Thoracic aorta (tissue), 2 donors: ENCODE data around the gene NLRC5. TPM values are rescaled to one million over a fixed set of nuclear protein-coding genes. Genes with fewer than 3 reads are reported as not detected.

Experiments used
- ATAC-seq: fragments of 150-250 bp; one replicate; pipeline ENCODE4 v1.8.0; 2017; ENCODE audit warnings: low read depth; ENCODE audit not compliant: insufficient number of reproducible peaks, low FRiP score
- DNase-seq: peaks from one replicate; pipeline ENCODE4 v3.0.0-alpha.2; 2020; ENCODE audit warnings: low spot score
- H3K27ac ChIP-seq, 2 donors: fragments of 200-600 bp; sonication (generic); 1 replicate in 1 of 2; 2 replicates in 1 of 2; pipeline ENCODE4 v1.5.1; 2016; ENCODE audit warnings: mild to moderate bottlenecking in 2 of 2, moderate library complexity in 2 of 2
- H3K27me3 ChIP-seq: fragments of 200-600 bp; sonication (generic); replicated peaks from 2 replicates; pipeline ENCODE4 v1.6.0; 2016; ENCODE audit warnings: mild to moderate bottlenecking; ENCODE audit not compliant: insufficient read depth
- H3K36me3 ChIP-seq: fragments of 200-600 bp; sonication (generic); one replicate; pipeline ENCODE4 v1.5.1; 2016
- H3K4me1 ChIP-seq, 2 donors: fragments of 200-600 bp; sonication (generic); 1 replicate in 1 of 2; 2 replicates in 1 of 2; pipeline versions ENCODE4 v1.5.1 to v1.6.0; 2016; ENCODE audit warnings: low read depth in 2 of 2, mild to moderate bottlenecking in 1 of 2; ENCODE audit not compliant: control insufficient read depth in 1 of 2
- H3K4me3 ChIP-seq: fragments of 200-600 bp; sonication (generic); 2 replicates; pipeline ENCODE4 v1.5.1; 2016; ENCODE audit warnings: mild to moderate bottlenecking
- H3K9me3 ChIP-seq: fragments of 200-600 bp; sonication (generic); 2 replicates; pipeline ENCODE4 v1.5.1; 2016
- CTCF ChIP-seq: fragments of 200-600 bp; sonication (generic); IDR thresholded peaks from one replicate; pipeline ENCODE4 v1.5.1; 2019; ENCODE audit warnings: antibody characterized with exemption
- total RNA-seq, 2 donors: library from RNA; depleted of rRNA; stranded (reverse); fragments of >200 nt; gene quantifications; one replicate each; pipeline versions ENCODE4 v1.1.0 to v1.2.3, GENCODE V29; 2016

The NLRC5 gene
- total RNA-seq, 2 donors from 2014 or later: 51.0 to 54.4 TPM

GRCh38 chr16:57064995-57065394 is 75.6 kb downstream of the NLRC5 start:
- no peaks in the 10 kb centered on the region for H3K9me3 ChIP-seq
- DNase-seq: no peak
- H3K27me3 ChIP-seq: no peaks in the 10 kb centered on the region
- peaks cover 13 to 16% of the 10 kb centered on the region in 2 donors for H3K4me1 ChIP-seq
- H3K27ac ChIP-seq: no peak overlapping the region
- no peak for TF ChIP-seq CTCF
- no peak for ATAC-seq
- H3K4me3 ChIP-seq: no peak overlapping the region
- H3K36me3 ChIP-seq: peaks cover 4% of the 10 kb centered on the region

GRCh38 chr16:57066625-57067024 is 77.3 kb downstream of the NLRC5 start:
- ATAC-seq (no peak), DNase-seq (no peak)
- Histone ChIP-seq H3K36me3 (peaks cover 4% of the 10 kb centered on the region), H3K4me3 (no peak overlapping the region), H3K27me3 (no peaks in the 10 kb centered on the region), H3K27ac (no peak overlapping the region), H3K4me1 (peaks cover 2% of the 10 kb centered on the region in 2 donors), H3K9me3 (no peaks in the 10 kb centered on the region)
- TF ChIP-seq CTCF: no peak

GRCh38 chr16:57067347-57067746 is 78.0 kb downstream of the NLRC5 start:
- peaks cover 4% of the 10 kb centered on the region for H3K36me3 ChIP-seq
- TF ChIP-seq CTCF: no peak
- H3K9me3 ChIP-seq: no peaks in the 10 kb centered on the region
- DNase-seq: no peak
- H3K27me3 ChIP-seq: no peaks in the 10 kb centered on the region
- H3K27ac ChIP-seq: no peak overlapping the region
- H3K4me3 ChIP-seq: no peak overlapping the region
- no peaks in the 10 kb centered on the region for H3K4me1 ChIP-seq
- no peak for ATAC-seq

GRCh38 chr16:57069053-57069452 is 79.7 kb downstream of the NLRC5 start:
- no peak for DNase-seq
- Histone ChIP-seq H3K27ac (no peak overlapping the region), H3K27me3 (no peaks in the 10 kb centered on the region), H3K36me3 (peaks cover 4% of the 10 kb centered on the region), H3K9me3 (no peaks in the 10 kb centered on the region), H3K4me1 (no peaks in the 10 kb centered on the region), H3K4me3 (no peak overlapping the region)
- ATAC-seq: no peak
- TF ChIP-seq CTCF: no peak

GRCh38 chr16:57069635-57070370 is 80.4 kb downstream of the NLRC5 start:
- no peaks in the 10 kb centered on the region for H3K27me3 ChIP-seq
- no peaks in the 10 kb centered on the region for H3K9me3 ChIP-seq
- no peak for TF ChIP-seq CTCF
- H3K4me3 ChIP-seq: no peak overlapping the region
- no peak overlapping the region for H3K27ac ChIP-seq
- no peak for DNase-seq
- H3K36me3 ChIP-seq: peaks cover 4% of the 10 kb centered on the region
- ATAC-seq: no peak
- no peaks in the 10 kb centered on the region for H3K4me1 ChIP-seq
